GM18526 (cell line): ENCODE data around the gene TGIF2.

ENCODE experiments used
- POLR2A ChIP-seq: IDR thresholded peaks from 3 replicates; pipeline ENCODE4 v1.6.1; 2011; ENCODE audit not compliant: insufficient read length; ENCODE audit errors: extremely low read depth

Gene TGIF2

GRCh38 chr20:36623444-36623843 lies 50.0 kb downstream of the TGIF2 start:
- no peak for TF ChIP-seq POLR2A

GRCh38 chr20:36624068-36624943 lies 50.9 kb downstream of the TGIF2 start:
- TF ChIP-seq POLR2A, result no peak

GRCh38 chr20:36624944-36625324 lies 51.5 kb downstream of the TGIF2 start:
- TF ChIP-seq POLR2A, result no peak

GRCh38 chr20:36628076-36628475 lies 54.7 kb downstream of the TGIF2 start:
- TF ChIP-seq POLR2A, result no peak

GRCh38 chr20:36629719-36630681 lies 56.6 kb downstream of the TGIF2 start:
- TF ChIP-seq POLR2A, result no peak

- TF ChIP-seq POLR2A, result no peak
These were observed 58.2 kb downstream of the TGIF2 start for GRCh38 chr20:36631646-36632045.

GRCh38 chr20:36632147-36632486 lies 58.7 kb downstream of the TGIF2 start:
- no peak for TF ChIP-seq POLR2A

GRCh38 chr20:36632487-36633284 lies 59.3 kb downstream of the TGIF2 start:
- TF ChIP-seq POLR2A, result no peak

GRCh38 chr20:36633285-36633772 lies 59.9 kb downstream of the TGIF2 start:
- no peak for TF ChIP-seq POLR2A

GRCh38 chr20:36634342-36634741 lies 60.9 kb downstream of the TGIF2 start:
- no peak for TF ChIP-seq POLR2A

GRCh38 chr20:36641506-36641843 lies 68.1 kb downstream of the TGIF2 start:
- TF ChIP-seq POLR2A, result no peak

GRCh38 chr20:36642136-36642535 lies 68.7 kb downstream of the TGIF2 start:
- TF ChIP-seq POLR2A, result no peak
